Measurements from ENCODE around the gene GPC3. TPM values are rescaled to one million over a fixed set of nuclear protein-coding genes. Genes with fewer than 3 reads are reported as not detected.

The GPC3 gene
- total RNA-seq, 3 donors from 2014 or later (not counting 1 experiment from before 2014, with no cell fraction given) = not detected

GRCh38 chrX:134000260-134001245, 15.2 kb upstream of the GPC3 start:
- WGBS (ENCODE audit: insufficient coverage) = 74% methylated on average over 4 of the region's 14 CpGs

GRCh38 chrX:133999031-133999705, 13.8 kb upstream of the GPC3 start:
- intact Hi-C loops (cut with micrococcal nuclease) = no loop called here
- no peaks in the 10 kb centered on the region for H3K36me3 Mint-ChIP-seq

More at GRCh38 chrX:134000260-134001245, 15.2 kb upstream of the GPC3 start:
- ATAC-seq (no peak), DNase-seq (no peak)
- no peaks in the 10 kb centered on the region for H3K4me1 ChIP-seq (ENCODE audit: control insufficient read depth, insufficient read depth, low read length)
- H3K4me3 ChIP-seq (ENCODE audit: low read length) = no peak overlapping the region
- Mint-ChIP-seq H3K27me3 (ENCODE audit: low read depth in 2 of 2) (peaks cover 10 to 38% of the 10 kb centered on the region in 2 donors), H3K9me3 (no peaks in the 10 kb centered on the region), H3K4me1 (no peaks in the 10 kb centered on the region), H3K36me3 (no peaks in the 10 kb centered on the region), H3K4me3 (no peak overlapping the region), H3K27ac (no peak overlapping the region)
- intact Hi-C loops (cut with micrococcal nuclease) = no loop called here
- TF ChIP-seq CTCF (IDR thresholded peaks at IDR 0.05) = no peak
- no peaks in the 10 kb centered on the region for H3K9me3 ChIP-seq (ENCODE audit: control insufficient read depth, insufficient read depth, low read length)
- no peaks in the 10 kb centered on the region for H3K36me3 ChIP-seq (ENCODE audit: control insufficient read depth, insufficient read depth, low read length)
- no peaks in the 10 kb centered on the region for H3K27me3 ChIP-seq (ENCODE audit: control insufficient read depth, insufficient read depth, low read length)
- no peak overlapping the region for H3K27ac ChIP-seq (ENCODE audit: low read length)

GRCh38 chrX:133995759-133996158, 10.4 kb upstream of the GPC3 start:
- ATAC-seq (no peak), DNase-seq (no peak)
- H3K4me1 Mint-ChIP-seq = no peaks in the 10 kb centered on the region
- Histone ChIP-seq H3K27me3 (ENCODE audit: control insufficient read depth, insufficient read depth, low read length) (no peaks in the 10 kb centered on the region), H3K27ac (ENCODE audit: low read length) (no peak overlapping the region), H3K4me3 (ENCODE audit: low read length) (no peak overlapping the region), H3K9me3 (ENCODE audit: control insufficient read depth, insufficient read depth, low read length) (no peaks in the 10 kb centered on the region), H3K36me3 (ENCODE audit: control insufficient read depth, insufficient read depth, low read length) (no peaks in the 10 kb centered on the region), H3K4me1 (ENCODE audit: control insufficient read depth, insufficient read depth, low read length) (no peaks in the 10 kb centered on the region)
- H3K36me3 Mint-ChIP-seq = no peaks in the 10 kb centered on the region
- intact Hi-C loops (cut with micrococcal nuclease) = no loop called here
- peaks cover 4 to 42% of the 10 kb centered on the region in 2 donors for H3K27me3 Mint-ChIP-seq (ENCODE audit: low read depth in 2 of 2)
- no peak overlapping the region for H3K4me3 Mint-ChIP-seq
- no peak for TF ChIP-seq CTCF (IDR thresholded peaks at IDR 0.05)
- no peaks in the 10 kb centered on the region for H3K9me3 Mint-ChIP-seq
- no peak overlapping the region for H3K27ac Mint-ChIP-seq

More at GRCh38 chrX:133999031-133999705, 13.8 kb upstream of the GPC3 start:
- Mint-ChIP-seq H3K9me3 (no peaks in the 10 kb centered on the region), H3K27ac (no peak overlapping the region), H3K4me3 (no peak overlapping the region), H3K4me1 (no peaks in the 10 kb centered on the region), H3K27me3 (ENCODE audit: low read depth in 2 of 2) (peaks cover 10 to 47% of the 10 kb centered on the region in 2 donors)
- Histone ChIP-seq H3K4me3 (ENCODE audit: low read length) (no peak overlapping the region), H3K36me3 (ENCODE audit: control insufficient read depth, insufficient read depth, low read length) (no peaks in the 10 kb centered on the region), H3K27ac (ENCODE audit: low read length) (no peak overlapping the region), H3K9me3 (ENCODE audit: control insufficient read depth, insufficient read depth, low read length) (no peaks in the 10 kb centered on the region), H3K4me1 (ENCODE audit: control insufficient read depth, insufficient read depth, low read length) (no peaks in the 10 kb centered on the region), H3K27me3 (ENCODE audit: control insufficient read depth, insufficient read depth, low read length) (no peaks in the 10 kb centered on the region)
- ATAC-seq (no peak), DNase-seq (no peak)
- WGBS (ENCODE audit: insufficient coverage) = 83% methylated on average over 4 of the region's 12 CpGs
- TF ChIP-seq CTCF (IDR thresholded peaks at IDR 0.05) = no peak

Measured in natural killer cell (primary cell).